ENCODE measurements around the gene TBC1D22A. TPM values are rescaled to one million over a fixed set of nuclear protein-coding genes. Genes with fewer than 3 reads are reported as not detected.
"Not testable (repeated sequence)": the region's sequence is repeated elsewhere in the genome, so short reads cannot be mapped to it uniquely, and the experiment has no call there.

Gene TBC1D22A
- total RNA-seq, 8 experiments from 2014 or later: 6.6 to 31.4 (median 12.3) TPM

DNA sequence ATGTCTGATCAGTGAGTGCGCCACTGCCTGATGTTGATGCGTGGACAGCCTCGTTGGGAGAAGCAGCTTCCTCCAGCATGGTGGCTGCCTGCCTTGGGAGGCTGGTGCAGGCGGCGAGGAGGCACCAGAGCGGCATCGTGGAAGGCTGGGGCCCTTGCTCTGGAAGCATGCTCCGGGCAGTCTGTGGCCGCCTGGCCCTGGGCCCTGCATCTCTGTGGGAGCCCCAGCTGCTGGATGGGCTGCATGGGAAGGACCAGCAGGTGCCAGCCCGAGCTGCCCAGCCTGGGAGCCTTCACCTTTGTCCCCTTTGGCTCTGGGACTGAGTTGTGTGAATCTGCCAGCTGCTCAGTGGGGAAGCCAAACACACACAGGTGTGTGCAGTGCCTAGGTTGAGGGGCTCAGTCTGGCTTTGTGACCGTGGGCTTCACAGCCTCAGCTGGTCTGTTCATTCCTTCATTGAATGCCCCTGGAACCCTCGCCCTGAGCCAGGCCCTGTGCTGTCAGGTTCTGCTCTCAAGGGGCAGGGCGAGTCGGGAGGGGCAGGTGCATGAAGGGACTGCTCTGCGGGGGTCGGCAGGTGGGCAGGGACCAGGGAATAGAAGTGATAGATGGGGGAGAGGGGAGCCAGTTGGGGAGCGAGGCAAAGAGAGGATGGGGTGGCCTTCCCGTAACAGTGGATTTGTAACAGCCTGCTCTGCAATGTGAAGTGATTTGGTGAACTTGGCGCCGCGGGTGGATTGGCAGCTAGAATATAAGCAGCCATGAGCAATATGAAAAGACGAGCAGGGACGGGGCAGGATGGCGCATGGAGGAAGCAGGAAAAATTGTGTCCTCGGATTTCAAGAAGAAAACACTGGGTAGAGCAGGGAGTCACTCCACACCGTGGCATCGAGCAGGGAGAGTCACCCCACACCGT, 354.2 kb downstream of the TBC1D22A start:
- Histone ChIP-seq H3K4me3 (no peak overlapping the region), H3K27ac (no peak overlapping the region), H3K4me1 (replicated peaks in 1 of 2) (peaks cover 7 to 10% of the 10 kb centered on the region in 2 donors)
- in situ Hi-C loops (cut with MboI; ENCODE audit: low pct_unique_long_range_greater_than_20kb in 2 of 9, low sequenced_read_pairs in 9 of 9, unreplicated experiment in 9 of 9): no loop called here
- ATAC-seq (replicated peaks in 6 of 8): no peak
- WGBS, 10 experiments: 40 to 100% (median 100%) methylated on average over 1 to 3 of the region's 28 CpGs; no CpG with 5 or more reads in 7 of the 10 experiments

GRCh38 chr22:47117442-47117841, 355.0 kb downstream of the TBC1D22A start:
- H3K4me1 ChIP-seq (replicated peaks in 1 of 2); ATAC-seq (replicated peaks in 6 of 8); H3K4me3 ChIP-seq; H3K27ac ChIP-seq; in situ Hi-C loops (cut with MboI; ENCODE audit: low pct_unique_long_range_greater_than_20kb in 2 of 9, low sequenced_read_pairs in 9 of 9, unreplicated experiment in 9 of 9): not testable (repeated sequence)
- 60 to 100% (median 97%) methylated on average over 1 to 9 of the region's 18 CpGs; no CpG with 5 or more reads in 5 of the 10 experiments for WGBS, 10 experiments

DNA sequence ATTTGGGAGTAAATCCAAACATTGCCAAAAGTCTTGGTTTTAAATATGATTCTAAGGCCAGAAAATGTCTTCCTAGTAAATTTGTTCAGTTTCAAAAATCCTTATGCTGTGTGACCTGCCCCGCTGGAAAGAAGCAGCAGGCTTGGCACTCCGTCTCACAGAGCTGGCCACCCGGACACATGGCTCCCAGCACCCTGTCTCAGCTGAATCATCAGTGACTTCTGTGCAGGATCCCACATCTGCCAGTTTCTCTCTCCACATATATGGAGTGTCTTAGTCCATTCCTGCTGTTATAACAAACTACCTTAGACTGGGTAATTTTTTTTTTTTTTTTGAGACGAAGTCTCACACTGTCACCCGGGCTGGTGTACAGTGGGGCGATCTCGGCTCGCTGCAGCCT, 356.7 kb downstream of the TBC1D22A start:
- no peak overlapping the region for H3K27ac ChIP-seq
- in situ Hi-C loops (cut with MboI; ENCODE audit: low pct_unique_long_range_greater_than_20kb in 2 of 9, low sequenced_read_pairs in 9 of 9, unreplicated experiment in 9 of 9): no loop called here
- peaks cover 6 to 7% of the 10 kb centered on the region in 2 donors for H3K4me1 ChIP-seq (replicated peaks in 1 of 2)
- no peak for ATAC-seq (replicated peaks in 6 of 8)
- WGBS, 10 experiments: 69 to 100% (median 92%) methylated on average over 2 to 3 of the region's 8 CpGs; no CpG with 5 or more reads in 6 of the 10 experiments
- no peak overlapping the region for H3K4me3 ChIP-seq

DNA sequence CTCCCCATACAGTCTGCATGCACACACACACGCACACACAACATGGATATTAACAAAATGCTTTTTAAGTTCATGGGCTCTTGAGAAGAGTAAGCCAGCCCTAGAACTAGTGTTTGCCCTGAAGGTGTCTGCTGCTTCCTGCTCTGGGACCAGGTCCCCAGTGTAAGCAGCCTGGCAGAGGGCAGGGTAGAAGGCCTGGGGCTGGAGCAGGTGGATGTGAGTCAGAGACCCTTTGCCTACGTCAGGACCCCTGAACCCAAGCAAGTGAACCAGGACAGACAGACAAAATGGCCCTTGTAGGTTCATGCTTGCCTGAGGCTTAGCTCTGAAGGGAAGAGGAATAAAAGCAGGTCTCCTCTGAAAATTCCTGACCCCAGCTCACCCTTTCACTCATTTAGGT, 357.9 kb downstream of the TBC1D22A start:
- 60 to 100% (median 100%) methylated on average over 1 to 2 of the region's 2 CpGs; no CpG with 5 or more reads in 4 of the 10 experiments for WGBS, 10 experiments
- H3K27ac ChIP-seq: no peak overlapping the region
- no peak for ATAC-seq (replicated peaks in 6 of 8)
- H3K4me1 ChIP-seq (replicated peaks in 1 of 2): peaks cover 9 to 10% of the 10 kb centered on the region in 2 donors
- in situ Hi-C loops (cut with MboI; ENCODE audit: low pct_unique_long_range_greater_than_20kb in 2 of 9, low sequenced_read_pairs in 9 of 9, unreplicated experiment in 9 of 9): no loop called here
- no peak overlapping the region for H3K4me3 ChIP-seq

DNA sequence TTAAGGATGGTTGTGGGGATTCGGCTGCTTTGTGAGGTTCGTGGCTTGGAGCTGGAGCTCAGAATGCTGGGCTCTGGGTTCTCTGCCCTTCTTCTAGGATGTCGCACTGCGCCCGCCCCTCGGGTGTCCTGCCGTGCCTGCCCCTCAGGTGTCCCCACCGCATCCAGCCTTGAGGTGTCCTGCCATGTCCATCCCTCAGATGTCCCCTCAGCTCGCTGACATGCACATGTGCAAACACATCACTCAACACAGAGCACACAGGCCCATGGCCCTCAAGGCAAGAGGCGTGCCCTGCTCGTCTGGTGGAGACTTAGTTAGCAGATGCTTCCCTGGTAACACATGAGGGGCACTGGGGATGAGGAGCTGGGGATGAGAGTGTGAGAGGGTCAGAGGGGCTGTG, 359.3 kb downstream of the TBC1D22A start:
- no peak for ATAC-seq (replicated peaks in 6 of 8)
- WGBS, 10 experiments: 60 to 100% (median 91%) methylated on average over 1 to 6 of the region's 11 CpGs; no CpG with 5 or more reads in 5 of the 10 experiments
- H3K4me1 ChIP-seq (replicated peaks in 1 of 2): peaks cover 9 to 10% of the 10 kb centered on the region in 2 donors
- H3K4me3 ChIP-seq: no peak overlapping the region
- in situ Hi-C loops (cut with MboI; ENCODE audit: low pct_unique_long_range_greater_than_20kb in 2 of 9, low sequenced_read_pairs in 9 of 9, unreplicated experiment in 9 of 9): no loop called here
- H3K27ac ChIP-seq: no peak overlapping the region

- H3K4me3 ChIP-seq: no peak overlapping the region
- H3K4me1 ChIP-seq (replicated peaks in 1 of 2): peaks cover 9 to 10% of the 10 kb centered on the region in 2 donors
- H3K27ac ChIP-seq: no peak overlapping the region
- in situ Hi-C loops (cut with MboI; ENCODE audit: low pct_unique_long_range_greater_than_20kb in 2 of 9, low sequenced_read_pairs in 9 of 9, unreplicated experiment in 9 of 9): no loop called here
- no peak for ATAC-seq (replicated peaks in 6 of 8)
- 60 to 100% (median 81%) methylated on average over 1 to 7 of the region's 9 CpGs; no CpG with 5 or more reads in 3 of the 10 experiments for WGBS, 10 experiments
Measured at GRCh38 chr22:47122441-47123000, 360.1 kb downstream of the TBC1D22A start.

DNA sequence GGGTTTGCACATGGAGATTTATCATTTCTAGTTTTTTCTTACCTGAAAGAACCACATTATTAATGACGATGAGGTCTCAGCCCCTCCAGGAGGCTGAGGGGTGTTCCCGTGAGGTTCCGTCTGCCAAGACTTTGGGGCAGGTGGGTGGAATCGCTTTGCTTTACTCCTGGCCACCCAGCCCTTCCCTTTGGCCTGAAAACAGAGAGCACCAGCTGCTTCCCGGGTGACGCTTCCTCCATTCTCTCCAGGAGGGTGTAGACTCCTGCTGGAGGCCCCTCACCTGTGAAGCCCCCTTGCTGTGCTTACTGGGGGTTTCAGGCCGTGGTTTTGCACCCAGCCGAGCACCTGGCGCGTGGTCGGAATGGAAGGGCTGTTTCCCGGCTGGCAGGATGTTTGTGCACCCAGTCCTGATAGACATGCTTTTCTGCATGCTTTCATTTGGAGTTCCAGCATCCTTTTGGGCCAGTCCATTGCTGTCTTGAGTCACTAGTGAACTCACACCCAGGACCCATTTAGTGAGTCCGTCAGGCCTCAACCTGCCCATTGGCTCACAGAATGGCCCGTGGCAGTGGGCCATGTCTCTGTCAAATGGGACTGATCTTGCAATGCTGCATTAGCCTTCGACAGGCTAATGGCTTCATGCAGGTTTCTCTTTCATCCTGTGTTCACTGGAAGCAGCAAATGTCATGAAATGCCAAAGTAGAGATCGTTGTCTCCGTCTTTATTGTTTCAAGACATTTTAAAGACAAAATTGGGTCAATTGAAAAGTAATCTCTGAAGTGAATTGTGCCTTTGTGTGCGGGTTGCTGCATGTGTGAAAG, 360.8 kb downstream of the TBC1D22A start:
- no peak for ATAC-seq (replicated peaks in 6 of 8)
- Histone ChIP-seq H3K4me1 (replicated peaks in 1 of 2) (peaks cover 9 to 10% of the 10 kb centered on the region in 2 donors), H3K4me3 (no peak overlapping the region), H3K27ac (no peak overlapping the region)
- 50 to 100% (median 95%) methylated on average over 1 to 6 of the region's 18 CpGs for WGBS, 10 experiments
- in situ Hi-C loops (cut with MboI; ENCODE audit: low pct_unique_long_range_greater_than_20kb in 2 of 9, low sequenced_read_pairs in 9 of 9, unreplicated experiment in 9 of 9): no loop called here

- 80 to 100% (median 90%) methylated on average over 1 to 6 of the region's 16 CpGs; no CpG with 5 or more reads in 7 of the 10 experiments for WGBS, 10 experiments
Measured at GRCh38 chr22:47123827-47124442, 361.5 kb downstream of the TBC1D22A start.

DNA sequence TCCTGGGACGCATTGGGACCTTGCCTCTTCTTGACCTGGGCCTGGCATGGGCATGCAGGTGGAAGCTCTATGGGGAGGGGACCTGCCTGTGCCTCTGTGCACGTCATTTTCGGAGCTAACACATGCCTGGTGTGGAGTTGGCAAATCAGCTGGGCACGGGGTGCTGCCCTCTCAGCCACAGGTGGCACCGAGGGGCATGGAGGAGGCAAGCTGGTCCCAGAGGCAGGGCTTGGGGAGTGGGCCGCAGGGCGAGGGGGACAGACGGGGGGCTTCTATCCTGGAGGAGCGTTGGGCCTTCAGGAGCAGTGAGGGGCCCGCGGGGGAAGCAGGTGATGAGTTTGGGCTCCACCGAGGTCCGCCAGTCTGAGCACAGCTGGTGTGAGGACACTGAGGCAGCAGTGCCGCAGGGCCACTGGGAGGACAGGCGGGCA, 362.0 kb downstream of the TBC1D22A start:
- WGBS, 10 experiments: 70 to 80% methylated on average over 1 to 2 of the region's 15 CpGs; no CpG with 5 or more reads in 8 of the 10 experiments
- H3K27ac ChIP-seq: no peak overlapping the region
- in situ Hi-C loops (cut with MboI; ENCODE audit: low pct_unique_long_range_greater_than_20kb in 2 of 9, low sequenced_read_pairs in 9 of 9, unreplicated experiment in 9 of 9): no loop called here
- H3K4me3 ChIP-seq: no peak overlapping the region
- H3K4me1 ChIP-seq (replicated peaks in 1 of 2): peaks cover 9 to 10% of the 10 kb centered on the region in 2 donors
- ATAC-seq (replicated peaks in 6 of 8): no peak

More at GRCh38 chr22:47123827-47124442, 361.5 kb downstream of the TBC1D22A start:
- in situ Hi-C loops (cut with MboI; ENCODE audit: low pct_unique_long_range_greater_than_20kb in 2 of 9, low sequenced_read_pairs in 9 of 9, unreplicated experiment in 9 of 9): no loop called here
- Histone ChIP-seq H3K4me3 (no peak overlapping the region), H3K27ac (no peak overlapping the region), H3K4me1 (replicated peaks in 1 of 2) (peaks cover 9 to 10% of the 10 kb centered on the region in 2 donors)
- peak in 4 of 8 experiments; percentile 31 to 80 (median 66) for ATAC-seq (replicated peaks in 6 of 8)

DNA sequence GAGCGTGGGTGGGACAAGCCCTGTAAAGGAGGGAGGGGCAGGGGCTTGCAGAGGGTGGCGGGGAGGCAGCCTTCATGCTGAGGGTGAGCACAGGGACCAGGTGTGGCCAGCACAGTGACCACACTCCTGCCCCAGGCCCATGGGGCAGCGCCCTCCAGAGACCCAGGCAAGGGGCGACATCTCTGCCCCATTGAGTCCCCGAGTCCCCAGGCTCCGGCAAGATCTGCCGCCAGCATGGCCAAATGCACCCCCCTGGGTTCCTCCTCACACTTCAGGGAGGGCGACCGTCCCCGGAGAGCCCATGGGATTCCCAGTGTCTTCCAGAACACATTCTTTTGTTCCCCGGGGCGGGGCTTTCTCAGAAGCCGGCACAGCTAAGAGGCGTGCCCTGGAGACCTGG, 362.5 kb downstream of the TBC1D22A start:
- ATAC-seq (replicated peaks in 6 of 8): peak in 1 of 8 experiments; percentile 16
- Histone ChIP-seq H3K27ac (no peak overlapping the region), H3K4me1 (replicated peaks in 1 of 2) (peaks cover 9 to 10% of the 10 kb centered on the region in 2 donors), H3K4me3 (no peak overlapping the region)
- in situ Hi-C loops (cut with MboI; ENCODE audit: low pct_unique_long_range_greater_than_20kb in 2 of 9, low sequenced_read_pairs in 9 of 9, unreplicated experiment in 9 of 9): no loop called here
- WGBS, 10 experiments: 67 to 100% methylated on average over 1 to 2 of the region's 14 CpGs; no CpG with 5 or more reads in 8 of the 10 experiments

DNA sequence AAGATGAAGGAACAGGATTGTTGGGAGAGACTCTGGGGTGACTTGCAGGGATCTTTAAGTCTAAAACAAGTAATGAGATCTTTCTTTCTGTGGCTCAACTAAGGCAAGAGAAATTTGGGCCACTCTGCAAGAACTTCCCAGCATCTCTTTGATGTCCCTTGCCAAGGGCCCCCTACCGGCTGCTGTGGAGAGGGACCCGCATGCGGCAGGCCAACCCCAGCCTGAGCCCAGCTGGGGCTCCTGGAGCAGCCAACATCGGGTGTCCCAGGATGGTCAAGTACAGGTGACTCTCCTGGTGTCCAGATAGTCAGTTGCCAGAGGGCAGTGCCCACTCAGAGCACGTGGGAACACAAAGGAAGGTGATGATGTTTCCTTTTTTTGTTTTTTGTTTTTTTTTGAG, 363.2 kb downstream of the TBC1D22A start:
- Histone ChIP-seq H3K4me3 (no peak overlapping the region), H3K4me1 (replicated peaks in 1 of 2) (peaks cover 9 to 10% of the 10 kb centered on the region in 2 donors), H3K27ac (no peak overlapping the region)
- ATAC-seq (replicated peaks in 6 of 8): no peak
- in situ Hi-C loops (cut with MboI; ENCODE audit: low pct_unique_long_range_greater_than_20kb in 2 of 9, low sequenced_read_pairs in 9 of 9, unreplicated experiment in 9 of 9): no loop called here
- 60 to 80% (median 78%) methylated on average over 1 to 4 of the region's 5 CpGs; no CpG with 5 or more reads in 4 of the 10 experiments for WGBS, 10 experiments

DNA sequence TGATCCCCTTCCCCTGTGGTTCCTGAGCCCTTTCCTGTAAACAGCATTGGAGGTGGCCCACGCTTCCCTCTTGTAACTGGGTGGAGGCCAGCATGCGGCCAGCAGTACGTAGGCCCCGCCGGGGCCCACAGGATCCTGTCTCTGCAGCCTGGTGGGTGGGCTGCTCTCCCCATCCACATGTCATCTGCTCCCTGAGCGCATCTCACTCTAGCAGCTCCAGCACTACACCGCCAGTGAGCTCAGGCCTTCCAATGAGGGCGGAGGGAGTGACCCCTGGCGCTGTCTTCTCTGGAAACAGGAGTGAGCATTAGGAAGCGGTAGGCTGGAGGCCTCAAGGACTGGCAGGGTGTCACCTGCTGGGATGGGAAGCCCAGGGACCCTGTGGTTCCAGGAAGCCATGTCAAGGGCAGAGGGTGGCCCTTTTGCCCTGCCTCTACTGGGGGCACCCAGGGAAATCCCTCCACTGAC, 363.9 kb downstream of the TBC1D22A start:
- ATAC-seq (replicated peaks in 6 of 8): peak in 3 of 8 experiments; percentile 20 to 34 (median 21)
- in situ Hi-C loops (cut with MboI; ENCODE audit: low pct_unique_long_range_greater_than_20kb in 2 of 9, low sequenced_read_pairs in 9 of 9, unreplicated experiment in 9 of 9): no loop called here
- no peak overlapping the region for H3K27ac ChIP-seq
- H3K4me3 ChIP-seq: no peak overlapping the region
- 80 to 100% (median 97%) methylated on average over 1 to 6 of the region's 10 CpGs; no CpG with 5 or more reads in 6 of the 10 experiments for WGBS, 10 experiments
- peaks cover 9 to 10% of the 10 kb centered on the region in 2 donors for H3K4me1 ChIP-seq (replicated peaks in 1 of 2)

All from motor neuron (in vitro differentiated cells).